GM10847 (cell line): ENCODE results near the gene NECTIN2.

ENCODE experiments used
- POLR2A ChIP-seq: IDR thresholded peaks from 2 replicates; pipeline ENCODE4 v1.6.1; 2011; ENCODE audit not compliant: insufficient read length; ENCODE audit errors: extremely low read depth

NECTIN2 gene

DNA sequence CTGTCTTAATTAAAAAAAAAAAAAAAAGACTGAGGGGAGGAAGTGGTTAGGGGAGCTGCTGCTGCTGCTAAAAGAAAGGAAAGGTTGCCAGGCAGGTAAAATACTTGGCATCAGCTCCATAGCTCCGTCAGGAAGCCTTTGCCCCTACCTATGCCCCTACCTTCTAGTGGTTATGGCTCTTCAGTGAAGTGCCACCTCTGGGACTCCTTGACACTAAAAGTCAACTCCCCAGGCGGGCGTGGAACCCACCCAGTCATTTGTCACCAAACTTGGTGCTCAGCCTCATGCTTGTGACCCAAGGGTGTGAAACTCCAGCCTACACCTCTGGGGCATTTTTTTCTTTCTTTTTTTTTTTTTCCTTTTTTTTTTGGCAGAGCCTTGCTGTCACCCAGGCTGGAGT, 4.9 kb upstream of the NECTIN2 start:
- no peak for TF ChIP-seq POLR2A

DNA sequence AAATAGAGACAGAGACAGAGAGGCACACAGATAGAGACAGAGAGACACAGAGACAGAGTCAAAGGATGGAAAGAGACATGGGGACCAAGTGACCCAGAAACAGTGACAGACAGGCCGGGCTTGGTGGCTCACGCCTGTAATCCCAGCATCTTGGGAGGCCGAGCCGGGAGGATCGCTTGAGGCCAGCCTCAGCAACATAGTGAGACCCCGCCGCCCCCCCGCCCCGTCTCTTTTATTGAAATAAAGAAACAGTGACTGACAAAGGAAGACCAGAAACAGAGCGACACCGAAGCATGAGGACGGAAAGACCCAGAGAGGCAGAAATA, 848 bp upstream of the NECTIN2 start:
- no peak for TF ChIP-seq POLR2A

DNA sequence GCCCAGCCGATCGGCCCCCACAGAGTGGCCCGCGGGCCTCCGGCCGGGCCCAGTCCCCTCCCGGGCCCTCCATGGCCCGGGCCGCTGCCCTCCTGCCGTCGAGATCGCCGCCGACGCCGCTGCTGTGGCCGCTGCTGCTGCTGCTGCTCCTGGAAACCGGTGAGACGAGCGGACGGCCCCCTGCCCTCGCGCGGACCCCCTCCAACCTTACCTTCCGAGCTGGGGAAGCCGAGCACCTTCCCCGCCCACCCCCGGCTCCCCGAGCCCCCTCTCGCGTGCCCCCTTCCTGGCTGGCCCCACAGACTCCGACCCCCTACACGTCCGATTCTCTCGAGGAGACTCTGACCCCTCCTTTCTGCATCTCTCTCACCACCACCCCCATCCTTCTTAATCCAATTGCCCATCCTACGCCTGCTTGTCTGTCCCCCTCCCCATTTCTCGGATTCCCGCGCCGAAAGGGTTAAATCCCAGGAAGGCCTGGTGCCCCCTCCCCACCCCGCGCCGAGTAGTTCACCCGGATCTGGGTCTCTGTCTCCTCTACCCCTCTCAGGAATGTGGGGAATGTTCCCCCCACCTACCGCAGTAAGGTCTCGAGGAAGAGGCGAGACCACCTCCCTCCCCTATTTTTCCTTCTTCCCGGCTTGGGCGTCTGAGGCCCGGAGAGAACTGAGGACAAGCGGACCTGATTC, 502 bp downstream of the NECTIN2 start:
- TF ChIP-seq POLR2A, result no peak

DNA sequence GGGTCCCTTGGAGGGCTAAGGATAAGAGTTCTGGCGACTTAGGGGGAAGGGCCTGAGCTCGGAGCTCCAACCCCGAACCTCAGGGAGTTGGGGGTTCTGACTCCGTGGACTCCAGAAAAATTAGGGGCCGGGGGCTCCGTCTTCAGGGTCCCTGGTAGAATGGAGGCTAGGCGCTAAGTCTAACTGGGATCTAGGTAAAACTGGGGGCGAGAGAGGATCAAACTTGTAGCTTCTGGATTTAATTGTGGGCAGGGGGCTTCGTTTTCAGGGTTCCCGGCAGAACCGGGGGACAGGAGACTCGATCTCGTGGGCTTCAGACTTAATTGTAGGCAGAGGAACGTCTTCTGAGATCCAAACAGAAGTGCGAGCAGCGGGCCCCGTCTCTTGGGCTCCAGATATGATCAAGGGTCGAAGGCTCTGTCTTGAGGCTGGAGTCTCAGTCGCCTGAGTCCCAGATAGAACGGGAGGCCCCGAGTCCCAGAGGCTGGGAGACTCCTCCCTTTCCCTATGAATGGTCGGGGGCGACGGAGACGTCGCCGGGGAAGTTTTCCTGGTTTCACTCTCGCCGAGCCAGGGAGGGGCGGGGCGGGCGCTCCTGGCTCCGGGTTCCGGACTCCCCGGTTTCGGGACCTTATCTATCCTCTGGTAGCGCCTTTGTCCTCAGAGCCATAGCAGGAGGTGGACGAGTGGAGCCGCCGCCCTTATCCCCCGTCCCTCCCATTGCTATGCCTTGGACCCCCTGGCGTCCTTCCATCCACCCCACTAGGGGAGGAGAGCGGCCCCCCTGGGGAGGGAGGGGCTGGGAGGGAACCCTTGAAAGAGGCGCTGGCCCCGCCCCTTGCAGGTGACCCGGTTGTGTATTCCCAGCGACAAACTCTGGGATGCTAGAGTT, 1.3 kb downstream of the NECTIN2 start:
- no peak for TF ChIP-seq POLR2A

DNA sequence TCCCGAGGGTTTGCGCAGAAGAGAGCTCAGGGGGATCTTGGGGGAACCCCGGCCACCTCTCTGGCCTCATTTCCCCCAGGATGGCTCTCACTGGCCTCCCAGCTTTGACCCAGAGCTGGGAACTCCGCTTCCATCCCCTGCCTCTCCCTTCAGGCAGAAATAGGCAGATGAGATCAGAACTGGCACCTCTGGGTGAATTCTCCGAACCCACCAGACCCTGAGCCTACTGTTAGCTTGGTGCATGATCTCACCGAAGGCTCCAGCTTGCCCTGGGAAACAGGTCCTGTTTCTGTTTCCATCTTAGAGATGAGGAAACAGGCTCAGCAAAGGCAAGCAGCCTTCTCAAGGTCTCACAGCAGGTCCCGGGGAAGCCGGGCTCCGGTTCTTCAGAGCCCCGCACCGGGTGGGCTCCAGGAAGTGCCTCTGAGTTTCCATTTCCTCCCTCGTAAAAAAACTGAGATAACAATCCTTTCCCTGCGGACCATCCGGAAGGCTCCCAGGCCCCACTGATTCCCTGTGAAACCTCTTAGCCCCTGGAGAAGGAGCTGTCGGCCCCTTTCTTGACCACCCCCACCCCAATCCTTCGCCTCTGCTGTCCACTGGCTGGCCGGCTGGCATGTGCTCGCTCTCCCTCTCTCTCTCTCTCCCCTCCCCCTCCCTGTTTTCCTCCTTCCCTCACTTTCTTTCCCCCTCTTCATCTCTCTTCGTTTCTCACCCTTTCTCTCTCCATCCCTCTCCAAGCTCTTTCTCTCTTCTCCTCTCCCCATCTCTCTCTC, 2.1 kb downstream of the NECTIN2 start:
- no peak for TF ChIP-seq POLR2A

DNA sequence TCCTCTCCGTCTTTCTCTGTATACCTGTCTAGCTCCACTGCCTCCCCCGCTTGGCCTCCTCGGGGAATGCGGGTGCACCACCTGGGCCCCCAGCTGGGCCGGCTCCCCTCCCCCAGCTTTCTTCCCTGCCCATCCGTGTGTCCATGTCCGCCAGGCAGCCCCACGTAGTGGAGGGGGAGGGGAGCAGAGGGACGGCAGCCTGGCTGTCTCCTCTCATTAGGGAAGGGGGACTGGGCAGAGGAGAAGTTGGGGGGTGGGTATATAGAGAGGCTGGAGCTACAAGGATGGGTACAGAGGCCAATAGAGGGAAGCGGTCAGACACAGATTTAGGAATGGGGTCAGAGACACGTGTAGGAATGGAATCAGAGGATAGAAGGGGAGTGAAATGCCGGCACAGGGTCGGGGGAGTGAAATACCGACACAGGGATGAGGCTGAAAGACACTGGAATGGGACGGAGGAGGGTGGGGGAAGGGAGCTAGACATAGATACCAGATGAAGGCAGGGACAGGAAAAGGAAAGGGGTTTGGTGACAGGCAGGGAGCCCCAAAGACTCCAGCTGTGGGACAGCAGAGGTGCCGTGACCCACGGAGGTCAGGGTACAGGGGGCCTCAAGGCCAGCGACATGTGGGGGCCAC, 2.8 kb downstream of the NECTIN2 start:
- TF ChIP-seq POLR2A, result no peak

DNA sequence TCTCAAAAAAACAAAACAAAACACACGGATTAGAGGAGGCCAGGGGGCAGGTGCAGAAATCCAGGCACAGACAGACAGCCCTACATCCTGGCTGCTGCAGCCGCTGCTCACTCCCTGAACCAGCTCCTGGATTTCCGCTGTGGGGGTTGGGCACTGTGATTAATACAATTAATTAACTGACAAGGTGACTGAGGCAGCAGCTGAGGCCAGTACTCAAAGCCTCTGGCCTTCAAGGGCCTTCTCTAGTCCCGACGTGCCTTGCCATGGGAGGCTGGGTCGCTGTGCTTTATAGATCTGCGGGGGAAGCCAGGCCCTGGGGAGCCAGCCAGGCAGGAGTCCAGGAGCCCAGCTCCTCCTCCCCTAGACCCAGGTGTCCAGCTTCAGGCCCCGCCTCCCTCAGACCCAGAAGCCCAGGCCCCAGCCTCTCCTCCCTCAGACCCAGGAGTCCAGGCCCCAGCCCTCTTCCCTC, 4.6 kb downstream of the NECTIN2 start:
- TF ChIP-seq POLR2A, result no peak

DNA sequence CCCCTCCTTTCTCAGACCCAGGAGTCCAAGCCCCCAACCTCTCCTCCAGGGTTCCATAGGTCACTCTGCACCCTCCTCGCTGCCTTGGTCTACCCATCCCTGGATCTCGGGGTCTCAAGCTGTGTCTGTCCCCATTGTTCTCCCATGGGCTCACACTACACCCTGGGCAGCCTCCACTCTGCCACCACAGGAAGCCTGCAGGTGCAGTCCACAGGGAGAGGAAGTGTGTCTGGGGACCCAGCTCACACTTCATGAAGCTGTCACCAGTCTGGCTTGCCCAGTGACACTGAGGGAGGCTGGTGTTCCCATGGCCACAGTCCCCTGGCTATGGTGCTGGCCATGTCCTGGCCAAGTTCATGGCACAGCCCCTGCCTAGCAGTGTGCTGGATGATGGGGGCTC, 5.3 kb downstream of the NECTIN2 start:
- no peak for TF ChIP-seq POLR2A

DNA sequence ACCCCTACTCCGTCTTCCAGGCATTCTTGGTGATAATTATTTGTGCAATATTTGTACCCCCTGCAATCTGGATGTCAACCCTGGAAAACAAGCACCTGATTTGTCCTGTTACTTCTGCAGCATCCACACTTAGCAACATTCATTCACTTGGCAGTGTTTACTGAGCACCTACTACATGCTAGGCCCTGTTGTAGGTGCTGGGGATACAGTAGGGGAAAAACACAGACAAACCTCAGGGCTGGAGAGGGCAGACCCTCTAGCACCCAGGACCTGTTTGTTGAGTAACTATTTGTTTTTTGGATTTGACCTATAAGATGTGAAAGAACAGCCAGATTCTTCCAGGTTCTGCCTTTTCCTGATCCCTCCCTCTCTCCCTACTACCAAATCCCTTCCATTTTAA, 9.5 kb downstream of the NECTIN2 start:
- TF ChIP-seq POLR2A, result no peak

DNA sequence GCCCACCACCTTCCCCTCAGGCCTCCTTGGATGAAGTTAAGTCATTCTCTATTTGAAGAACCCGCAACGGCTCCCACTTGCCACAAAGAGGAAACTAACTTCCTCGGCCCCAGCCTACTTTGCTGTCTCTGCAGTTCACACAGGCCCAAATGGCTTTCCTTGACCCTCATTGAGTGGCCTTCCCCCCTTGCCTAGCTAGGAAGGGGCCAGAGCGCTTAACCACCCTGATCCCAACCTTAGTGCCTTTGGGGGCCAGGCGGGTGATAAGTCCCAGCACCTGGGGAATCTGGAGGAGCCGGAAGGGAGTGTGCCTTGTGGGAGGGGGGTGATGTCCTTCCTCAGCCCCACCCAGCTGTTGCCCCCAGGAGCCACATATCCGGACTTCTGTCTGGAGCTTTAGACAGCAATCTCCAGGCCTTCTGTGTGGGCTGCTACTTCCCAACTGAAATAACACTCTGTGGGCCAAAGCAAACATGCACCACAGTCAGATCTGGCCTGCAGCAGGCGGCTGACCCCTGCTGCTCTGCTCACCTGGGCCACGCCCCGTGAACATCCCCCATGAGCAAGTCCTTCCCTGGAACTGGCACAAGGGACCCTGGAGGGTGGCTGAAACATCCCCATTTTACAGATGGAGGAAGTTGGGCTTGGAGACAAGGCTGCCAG, 10.5 kb downstream of the NECTIN2 start:
- TF ChIP-seq POLR2A, result no peak

DNA sequence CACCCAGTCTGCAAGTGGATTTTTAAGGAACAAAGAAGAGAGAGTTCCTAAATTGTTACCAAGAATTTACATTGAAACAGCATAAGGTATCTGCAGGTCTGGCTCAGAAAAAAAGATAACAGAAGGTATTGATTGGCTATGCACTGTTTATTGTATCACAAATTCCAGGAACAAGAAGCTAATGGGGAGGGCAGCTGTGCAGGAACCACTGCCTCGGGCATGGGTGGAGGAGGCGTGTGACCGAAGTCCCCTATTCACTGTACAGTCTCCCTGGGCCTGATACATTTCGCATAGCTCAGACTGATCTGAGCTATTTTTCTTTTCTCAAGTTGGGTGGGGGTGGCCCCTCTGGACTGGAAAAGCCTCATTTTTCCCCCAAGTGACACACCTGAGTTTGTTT, 11.7 kb downstream of the NECTIN2 start:
- no peak for TF ChIP-seq POLR2A

DNA sequence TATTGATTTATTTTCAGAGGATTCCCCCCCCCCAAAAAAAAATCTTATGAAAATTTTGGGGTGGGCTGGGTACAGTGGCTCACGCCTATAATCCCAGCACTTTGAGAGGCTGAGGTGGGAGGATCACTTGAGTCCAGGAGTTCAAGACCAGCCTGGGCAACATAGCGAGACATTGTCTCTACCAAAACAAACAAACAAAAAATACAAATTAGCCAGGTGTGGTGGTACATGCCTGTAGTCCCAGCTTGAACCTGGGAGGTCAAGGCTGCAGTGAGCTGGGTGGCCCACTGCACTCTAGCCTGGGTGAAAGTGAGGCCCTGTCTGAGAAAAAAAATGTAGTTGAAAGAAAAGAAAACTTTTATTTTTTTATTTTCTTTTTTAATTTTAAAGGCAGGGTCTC, 17.9 kb downstream of the NECTIN2 start:
- TF ChIP-seq POLR2A, result no peak

DNA sequence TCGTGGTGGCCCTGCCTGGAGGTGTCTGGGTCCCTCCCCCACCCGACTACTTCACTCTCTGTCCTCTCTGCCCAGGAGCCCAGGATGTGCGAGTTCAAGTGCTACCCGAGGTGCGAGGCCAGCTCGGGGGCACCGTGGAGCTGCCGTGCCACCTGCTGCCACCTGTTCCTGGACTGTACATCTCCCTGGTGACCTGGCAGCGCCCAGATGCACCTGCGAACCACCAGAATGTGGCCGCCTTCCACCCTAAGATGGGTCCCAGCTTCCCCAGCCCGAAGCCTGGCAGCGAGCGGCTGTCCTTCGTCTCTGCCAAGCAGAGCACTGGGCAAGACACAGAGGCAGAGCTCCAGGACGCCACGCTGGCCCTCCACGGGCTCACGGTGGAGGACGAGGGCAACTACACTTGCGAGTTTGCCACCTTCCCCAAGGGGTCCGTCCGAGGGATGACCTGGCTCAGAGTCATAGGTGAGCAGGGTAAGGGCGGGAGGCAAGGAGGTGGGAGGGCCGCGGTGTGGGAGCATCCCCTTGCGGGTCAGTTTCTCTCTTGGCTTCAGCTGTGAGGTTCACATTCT, 19.2 kb downstream of the NECTIN2 start:
- no peak for TF ChIP-seq POLR2A

DNA sequence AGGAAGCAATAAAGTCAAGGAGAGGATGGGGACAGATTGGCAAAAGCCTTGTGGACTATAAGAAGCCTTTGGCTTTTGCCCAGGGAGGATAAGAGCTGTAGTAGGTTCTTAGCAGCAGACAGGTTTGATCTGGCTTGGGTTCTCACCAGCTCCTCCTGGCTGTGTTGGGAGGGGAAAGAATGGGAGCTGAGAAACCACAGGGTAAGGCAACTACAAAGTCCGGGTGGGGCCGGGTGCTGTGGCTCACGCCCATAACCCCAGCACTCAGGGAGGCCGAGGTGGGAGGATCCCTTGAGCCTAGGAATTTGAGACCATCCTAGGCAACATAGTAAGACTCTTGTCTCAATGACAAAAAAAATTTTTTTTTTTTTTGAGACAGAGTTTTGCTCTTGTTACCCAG, 20.6 kb downstream of the NECTIN2 start:
- TF ChIP-seq POLR2A, result no peak
